HEK293 (cell line): ENCODE measurements around the gene CEP55.

Source experiments
- CTCF ChIA-PET: fragments of 350-600 bp; formaldehyde crosslinking; extraction: SDS; loops from one replicate; lab custom pipeline; 2021; ENCODE audit warnings: antibody characterized with exemption; lab: Yijun Ruan, JAX
- POLR2A ChIA-PET: fragments of 300-600 bp; formaldehyde crosslinking; extraction: SDS; loops from one replicate; lab custom pipeline; 2020; ENCODE audit warnings: antibody characterized with exemption, inconsistent platforms; lab: Yijun Ruan, JAX
- H3K27ac ChIP-seq: fragments of 200-500 bp; sonication (Bioruptor generic); 2 replicates; pipeline ENCODE4 v1.5.1; 2014; ENCODE audit warnings: low read depth, low read length, control low read depth, inconsistent platforms; ENCODE audit errors: extremely low read depth
- H3K36me3 ChIP-seq, 2 experiments: fragments of 200-500 bp in 1 of 2; sonication (Bioruptor generic) in 1 of 2; 1 replicate in 1 of 2; 2 replicates in 1 of 2; pipeline ENCODE4 v1.5.1; 2014 to 2017; ENCODE audit warnings: inconsistent platforms in 2 of 2, low read length in 2 of 2; ENCODE audit not compliant: control insufficient read depth in 2 of 2, insufficient read depth in 1 of 2
- H3K4me1 ChIP-seq: fragments of 200-500 bp; sonication (Bioruptor generic); 2 replicates; pipeline ENCODE4 v1.5.1; 2014; ENCODE audit warnings: mild to moderate bottlenecking, low read length, inconsistent platforms; ENCODE audit not compliant: control insufficient read depth, insufficient read depth
- H3K4me3 ChIP-seq: 2 replicates; pipeline ENCODE4 v1.5.1; 2011; ENCODE audit warnings: low read depth, mild to moderate bottlenecking, control low read depth, low read length, moderate library complexity
- H3K9me3 ChIP-seq: fragments of 200-500 bp; sonication (Bioruptor generic); 2 replicates; pipeline ENCODE4 v1.5.1; 2014; ENCODE audit warnings: low read depth, low read length, inconsistent platforms; ENCODE audit not compliant: control insufficient read depth, insufficient read depth
- AEBP2 ChIP-seq: fragments of 450-650 bp; formaldehyde crosslinking; IDR thresholded peaks from 2 replicates; pipeline ENCODE4 v1.5.1; 2016; ENCODE audit warnings: missing biosample characterization, missing genetic modification characterization, borderline replicate concordance
- ELK4 ChIP-seq: IDR thresholded peaks from 2 replicates; pipeline ENCODE4 v1.6.1; 2011; ENCODE audit warnings: mild to moderate bottlenecking, low read depth, low read length, borderline replicate concordance
- GFI1B ChIP-seq: fragments of 450-650 bp; formaldehyde crosslinking; IDR thresholded peaks from 2 replicates; pipeline ENCODE4 v1.5.1; 2016; ENCODE audit warnings: missing biosample characterization, missing genetic modification characterization
- GLIS1 ChIP-seq: fragments of 450-650 bp; formaldehyde crosslinking; IDR thresholded peaks from 2 replicates; pipeline ENCODE4 v1.5.1; 2016; ENCODE audit warnings: missing biosample characterization, missing genetic modification characterization
- KLF1 ChIP-seq: fragments of 450-650 bp; formaldehyde crosslinking; IDR thresholded peaks from 2 replicates; pipeline ENCODE4 v1.5.1; 2016; ENCODE audit warnings: missing biosample characterization, missing genetic modification characterization
- RBAK ChIP-seq: fragments of 450-650 bp; formaldehyde crosslinking; IDR thresholded peaks from 2 replicates; pipeline ENCODE4 v1.5.1; 2016; ENCODE audit warnings: missing biosample characterization, missing genetic modification characterization
- SP3 ChIP-seq: fragments of 450-650 bp; formaldehyde crosslinking; IDR thresholded peaks from 2 replicates; pipeline ENCODE4 v1.5.1; 2016; ENCODE audit warnings: missing biosample characterization, missing genetic modification characterization
- ZEB2 ChIP-seq: fragments of 450-650 bp; formaldehyde crosslinking; IDR thresholded peaks from 2 replicates; pipeline ENCODE4 v1.5.1; 2016; ENCODE audit warnings: missing biosample characterization, missing genetic modification characterization
- ZNF146 ChIP-seq: fragments of 450-650 bp; formaldehyde crosslinking; IDR thresholded peaks from 2 replicates; pipeline ENCODE4 v1.5.1; 2016; ENCODE audit warnings: missing biosample characterization, missing genetic modification characterization
- ZNF155 ChIP-seq: fragments of 450-650 bp; formaldehyde crosslinking; IDR thresholded peaks from 2 replicates; pipeline ENCODE4 v1.5.1; 2016; ENCODE audit warnings: missing biosample characterization, missing genetic modification characterization
- ZNF169 ChIP-seq: fragments of 450-650 bp; formaldehyde crosslinking; IDR thresholded peaks from 2 replicates; pipeline ENCODE4 v1.5.1; 2016; ENCODE audit warnings: missing biosample characterization, missing genetic modification characterization
- ZNF23 ChIP-seq: fragments of 450-650 bp; formaldehyde crosslinking; IDR thresholded peaks from 2 replicates; pipeline ENCODE4 v1.5.1; 2016; ENCODE audit warnings: missing biosample characterization, missing genetic modification characterization, borderline replicate concordance
- ZNF280C ChIP-seq: fragments of 450-650 bp; formaldehyde crosslinking; IDR thresholded peaks from 2 replicates; pipeline ENCODE4 v1.5.1; 2016; ENCODE audit warnings: missing biosample characterization, missing genetic modification characterization
- ZNF324 ChIP-seq: fragments of 450-650 bp; formaldehyde crosslinking; IDR thresholded peaks from 2 replicates; pipeline ENCODE4 v1.5.1; 2016; ENCODE audit warnings: missing biosample characterization, missing genetic modification characterization
- ZNF335 ChIP-seq: fragments of 450-650 bp; formaldehyde crosslinking; conservative IDR thresholded peaks from 2 replicates; pipeline ENCODE4 v1.5.1; 2016; ENCODE audit warnings: missing biosample characterization, missing genetic modification characterization
- ZNF37A ChIP-seq: fragments of 450-650 bp; IDR thresholded peaks from 2 replicates; pipeline ENCODE4 v1.5.1; 2018; ENCODE audit warnings: missing biosample characterization, missing genetic modification characterization
- ZNF416 ChIP-seq: fragments of 450-650 bp; formaldehyde crosslinking; IDR thresholded peaks from 2 replicates; pipeline ENCODE4 v1.5.1; 2016; ENCODE audit warnings: missing biosample characterization, missing genetic modification characterization
- ZNF48 ChIP-seq: fragments of 450-650 bp; formaldehyde crosslinking; IDR thresholded peaks from 2 replicates; pipeline ENCODE4 v1.5.1; 2016; ENCODE audit warnings: missing biosample characterization, missing genetic modification characterization
- ZNF488 ChIP-seq: fragments of 450-650 bp; formaldehyde crosslinking; IDR thresholded peaks from 2 replicates; pipeline ENCODE4 v1.5.1; 2016; ENCODE audit warnings: missing biosample characterization, missing genetic modification characterization
- ZNF548 ChIP-seq: fragments of 450-650 bp; formaldehyde crosslinking; IDR thresholded peaks from 2 replicates; pipeline ENCODE4 v1.5.1; 2016; ENCODE audit warnings: missing biosample characterization, missing genetic modification characterization
- ZNF629 ChIP-seq: fragments of 450-650 bp; formaldehyde crosslinking; IDR thresholded peaks from 2 replicates; pipeline ENCODE4 v1.5.1; 2017; ENCODE audit warnings: missing biosample characterization, missing genetic modification characterization
- ZNF785 ChIP-seq: fragments of 450-650 bp; formaldehyde crosslinking; IDR thresholded peaks from 2 replicates; pipeline ENCODE4 v1.5.1; 2016; ENCODE audit warnings: missing biosample characterization, missing genetic modification characterization

Gene CEP55

GRCh38 chr10:93515071-93516005, 18.9 kb downstream of the CEP55 start:
- peaks cover 63 to 87% of the 10 kb centered on the region in 2 experiments for H3K36me3 ChIP-seq
- POLR2A ChIA-PET, result no interaction called here

GRCh38 chr10:93516006-93516380, 19.6 kb downstream of the CEP55 start:
- H3K27ac ChIP-seq, result no peak overlapping the region
- TF ChIP-seq ZNF488 (tag by site-specific recombination) (no peak), ELK4 (no peak), ZNF48 (tag by site-specific recombination) (no peak), KLF1 (tag by site-specific recombination) (no peak), ZEB2 (no peak), ZNF324 (tag by site-specific recombination) (no peak), ZNF629 (tag by site-specific recombination) (no peak), ZNF280C (tag by site-specific recombination) (no peak), SP3 (no peak), RBAK (tag by site-specific recombination) (no peak), GFI1B (no peak)
- POLR2A ChIA-PET, result no interaction called here
- peaks cover 61 to 86% of the 10 kb centered on the region in 2 experiments for H3K36me3 ChIP-seq
- no peak overlapping the region for H3K4me3 ChIP-seq
- no peaks in the 10 kb centered on the region for H3K9me3 ChIP-seq
- H3K4me1 ChIP-seq, result no peaks in the 10 kb centered on the region
- CTCF ChIA-PET, result interaction anchor here (0.6 to 1.7 kb wide), 6 partner anchors 140 to 436 kb away, joined by 3 to 7 read pairs (median 4); no protein-coding TSS in a partner anchor

More at GRCh38 chr10:93515071-93516005, 18.9 kb downstream of the CEP55 start:
- TF ChIP-seq ZNF416 (tag by site-specific recombination) (no peak), ZNF23 (no peak), GFI1B (no peak), ZNF548 (no peak), ZNF169 (tag by site-specific recombination) (no peak), ZNF146 (tag by site-specific recombination) (no peak), ZNF155 (tag by site-specific recombination) (no peak), AEBP2 (tag by site-specific recombination) (no peak), GLIS1 (tag by site-specific recombination) (no peak), ZNF785 (tag by site-specific recombination) (no peak), ZNF37A (tag by site-specific recombination) (no peak), ZNF335 (tag by site-specific recombination) (no peak), RBAK (tag by site-specific recombination) (no peak)
- H3K9me3 ChIP-seq, result no peaks in the 10 kb centered on the region
- H3K4me1 ChIP-seq, result no peaks in the 10 kb centered on the region
- CTCF ChIA-PET, result interaction anchor here (0.6 to 5.6 kb wide), 8 partner anchors 33 to 301 kb away, joined by 3 to 55 read pairs (median 4); partner anchors contain the start of gene MYOF
- no peak overlapping the region for H3K4me3 ChIP-seq
- H3K27ac ChIP-seq, result no peak overlapping the region
